ENCODE data around the gene KRTAP10-1.

KRTAP10-1 gene

DNA sequence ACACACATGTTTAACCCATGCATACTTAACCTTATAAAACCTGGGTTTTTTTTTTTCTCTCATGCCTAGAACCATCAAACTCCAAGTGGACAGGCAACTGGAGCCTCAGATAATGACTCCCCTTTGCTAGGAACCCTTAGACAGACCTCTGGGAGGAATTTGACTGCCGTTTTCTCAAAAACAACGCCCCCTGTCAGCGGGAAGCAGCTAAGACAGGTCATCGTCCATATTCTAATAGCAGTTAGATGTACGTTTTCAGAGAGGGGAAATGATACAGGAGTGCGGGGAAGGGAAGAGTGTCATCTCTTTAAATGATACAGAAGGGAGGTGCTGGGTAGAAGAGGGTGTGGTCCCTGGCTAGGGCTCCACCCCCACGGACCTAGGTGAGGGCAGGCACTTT is 50.0 kb downstream of the KRTAP10-1 start:
- ChIA-PET CTCF (interaction anchor here (2.4 kb wide), 1 partner anchor 9 kb away, joined by 9 read pairs; no protein-coding TSS in a partner anchor), POLR2A (no interaction called here)
- DNase-seq (ENCODE audit: extremely low spot score), result no peak
- TF ChIP-seq, protein P1, sequence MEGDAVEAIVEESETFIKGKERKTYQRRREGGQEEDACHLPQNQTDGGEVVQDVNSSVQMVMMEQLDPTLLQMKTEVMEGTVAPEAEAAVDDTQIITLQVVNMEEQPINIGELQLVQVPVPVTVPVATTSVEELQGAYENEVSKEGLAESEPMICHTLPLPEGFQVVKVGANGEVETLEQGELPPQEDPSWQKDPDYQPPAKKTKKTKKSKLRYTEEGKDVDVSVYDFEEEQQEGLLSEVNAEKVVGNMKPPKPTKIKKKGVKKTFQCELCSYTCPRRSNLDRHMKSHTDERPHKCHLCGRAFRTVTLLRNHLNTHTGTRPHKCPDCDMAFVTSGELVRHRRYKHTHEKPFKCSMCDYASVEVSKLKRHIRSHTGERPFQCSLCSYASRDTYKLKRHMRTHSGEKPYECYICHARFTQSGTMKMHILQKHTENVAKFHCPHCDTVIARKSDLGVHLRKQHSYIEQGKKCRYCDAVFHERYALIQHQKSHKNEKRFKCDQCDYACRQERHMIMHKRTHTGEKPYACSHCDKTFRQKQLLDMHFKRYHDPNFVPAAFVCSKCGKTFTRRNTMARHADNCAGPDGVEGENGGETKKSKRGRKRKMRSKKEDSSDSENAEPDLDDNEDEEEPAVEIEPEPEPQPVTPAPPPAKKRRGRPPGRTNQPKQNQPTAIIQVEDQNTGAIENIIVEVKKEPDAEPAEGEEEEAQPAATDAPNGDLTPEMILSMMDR (IDR thresholded peaks at IDR 0.05; ENCODE audit: control extremely low read depth, extremely low read depth, low read depth, missing control alignments), result no peak

Data from GM10248 (cell line).